HG03520 (cell line): ENCODE measurements around the gene POLR2J3.
A peak's percentile ranks its signal among the peaks of the same experiment; 100 is the strongest.
"Not testable (repeated sequence)": the region's sequence is repeated elsewhere in the genome, so short reads cannot be mapped to it uniquely, and the experiment has no call there.

ENCODE experiments used
- ATAC-seq: cut with Tn5 transposase; IDR thresholded peaks from one replicate; pipeline ENCODE4 v1.9.1; 2021; ENCODE audit warnings: mild to moderate bottlenecking, moderate library complexity; ENCODE audit not compliant: unreplicated experiment

POLR2J3 gene

DNA sequence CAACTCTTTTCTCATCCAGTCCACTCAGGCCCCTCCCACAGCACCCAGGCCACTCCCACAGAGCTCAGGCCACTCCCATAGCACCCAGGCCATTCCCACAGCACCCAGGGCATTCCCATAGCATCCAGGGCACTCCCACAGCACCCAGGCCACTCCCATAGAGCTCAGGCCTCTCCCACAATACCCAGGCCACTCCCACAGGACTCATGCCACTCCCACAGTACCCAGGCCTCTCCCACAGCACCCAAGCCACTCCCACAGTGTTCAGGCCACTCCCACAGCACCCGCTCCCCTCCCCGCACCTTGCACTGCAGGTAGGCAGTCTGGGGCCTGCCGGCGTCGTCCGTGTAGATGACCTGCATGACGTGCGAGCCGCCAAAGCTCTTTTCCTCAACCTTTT, 17.5 kb upstream of the POLR2J3 start:
- peak; percentile 44 for ATAC-seq

DNA sequence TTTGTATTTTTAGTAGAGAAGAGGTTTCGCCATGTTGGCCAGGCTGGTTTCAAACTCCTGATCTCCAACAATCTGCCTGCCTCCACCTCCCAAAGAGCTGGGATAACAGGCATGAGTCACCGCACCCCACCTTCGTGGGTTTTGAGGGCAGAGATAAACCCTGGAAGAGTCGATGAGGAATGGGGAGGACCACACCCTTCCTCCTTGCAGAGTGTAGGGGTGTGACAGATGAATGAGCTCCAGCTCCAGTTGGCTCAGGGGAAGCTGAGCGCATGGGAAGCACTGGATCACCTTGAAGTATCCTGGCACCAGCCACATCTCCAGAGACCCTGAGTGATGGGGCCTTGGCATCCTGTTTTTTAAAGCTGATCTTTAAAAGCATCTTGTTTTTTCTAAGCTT, 11.1 kb upstream of the POLR2J3 start:
- ATAC-seq, result not testable (repeated sequence)

DNA sequence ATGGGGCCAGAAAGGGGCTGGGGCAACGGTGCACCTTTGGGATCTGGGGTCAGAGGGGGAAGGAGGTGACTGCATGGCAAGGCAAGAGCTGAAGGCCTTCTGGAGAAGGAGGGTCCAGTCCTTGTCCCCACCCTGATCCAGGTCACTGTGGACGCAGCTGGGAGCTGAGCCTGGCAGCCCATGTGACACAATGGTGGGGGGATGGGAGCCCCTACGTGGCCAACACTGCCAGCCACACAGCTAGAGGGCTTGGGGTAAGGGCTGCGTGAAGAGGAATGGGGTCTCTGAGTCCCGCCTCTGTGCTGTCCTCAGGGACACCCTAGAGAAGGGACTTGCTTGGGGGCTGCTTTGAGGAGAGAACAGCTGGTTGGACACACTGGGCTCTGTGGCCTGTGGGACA, 9.3 kb upstream of the POLR2J3 start:
- not testable (repeated sequence) for ATAC-seq

DNA sequence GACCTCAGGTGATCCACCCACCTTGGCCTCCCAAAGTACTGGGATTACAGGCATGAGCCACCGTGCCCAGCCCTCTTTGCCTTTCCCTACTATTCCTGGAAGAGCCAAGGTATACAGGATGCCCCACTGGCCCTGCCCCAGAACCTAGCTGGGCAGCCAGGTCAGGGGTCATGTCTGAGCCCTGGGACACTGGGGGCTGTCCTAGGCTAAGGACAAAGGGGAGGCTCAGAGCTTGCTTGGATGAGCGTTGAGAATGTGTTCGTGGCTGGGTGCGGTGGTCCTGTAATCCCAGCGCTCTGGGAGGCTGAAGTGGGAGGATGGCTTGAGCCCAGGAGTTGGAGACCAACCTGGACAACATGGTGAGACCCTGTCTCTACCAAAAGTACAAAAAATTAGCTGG, 6.1 kb upstream of the POLR2J3 start:
- not testable (repeated sequence) for ATAC-seq

DNA sequence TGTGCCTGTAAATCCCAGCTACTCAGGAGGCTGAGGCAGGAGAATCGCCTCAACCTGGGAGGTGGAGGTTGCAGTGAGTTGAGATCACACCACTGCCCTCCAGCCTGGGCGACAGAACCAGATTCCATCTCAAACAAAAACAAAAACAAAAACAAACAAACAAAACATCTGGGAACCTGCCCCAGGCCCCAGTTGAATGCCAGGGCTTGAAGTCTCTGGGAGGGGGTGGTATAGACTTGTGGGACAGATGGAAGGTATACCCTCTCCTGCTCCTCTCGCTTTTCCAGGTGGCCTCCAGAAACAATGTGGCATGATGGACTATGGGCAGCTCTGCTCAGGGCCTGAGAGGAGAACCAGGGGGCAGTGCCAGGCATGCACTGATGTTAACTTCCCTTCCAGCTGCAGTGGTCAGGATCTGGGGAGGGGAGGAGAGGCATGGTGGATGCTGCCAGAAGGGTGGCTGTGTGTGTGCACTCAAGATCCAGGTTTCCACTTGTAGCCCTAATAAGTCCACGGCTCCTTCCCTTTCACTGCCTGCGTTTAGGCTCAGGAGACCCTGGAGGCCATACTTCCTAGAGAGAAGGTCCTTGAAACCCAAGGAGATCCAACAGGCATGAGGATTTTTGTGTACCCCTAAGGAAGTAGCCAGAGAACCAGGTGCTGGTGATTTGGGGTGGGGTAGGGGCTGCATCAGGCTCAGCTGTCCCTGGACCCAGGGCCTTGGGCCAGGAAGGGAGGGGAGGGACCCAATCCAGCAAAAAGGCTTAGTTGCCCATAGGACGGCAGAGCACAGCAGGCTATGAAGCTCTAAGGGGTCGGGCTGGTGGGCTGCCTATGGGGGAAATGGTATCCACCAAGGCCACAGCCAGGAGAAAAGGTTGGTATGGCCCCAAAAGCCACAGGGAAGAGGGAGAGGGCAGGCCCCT, 5.2 kb upstream of the POLR2J3 start:
- ATAC-seq, result not testable (repeated sequence)

- not testable (repeated sequence) for ATAC-seq
These were observed 4.0 kb upstream of the POLR2J3 start for GRCh38 chr7:102576363-102576762.

DNA sequence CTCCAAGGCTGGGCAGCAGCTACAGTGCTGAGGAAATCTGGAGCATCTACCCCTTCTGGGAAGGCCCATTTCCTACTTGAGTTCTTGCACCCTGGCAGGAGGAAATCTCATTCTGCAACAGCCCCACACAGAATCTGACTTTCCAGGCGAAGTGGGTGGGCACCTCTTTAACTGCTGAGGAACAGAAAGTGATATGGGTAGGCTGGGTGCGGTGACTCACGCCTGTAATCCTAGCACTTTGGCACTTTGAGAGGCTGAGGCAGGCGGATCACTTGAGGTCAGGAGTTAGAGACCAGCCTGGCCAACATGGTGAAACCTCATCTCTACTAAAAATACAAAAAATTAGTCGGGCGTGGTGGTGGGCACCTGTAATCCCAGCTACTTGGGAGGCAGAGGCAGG, 2.2 kb upstream of the POLR2J3 start:
- not testable (repeated sequence) for ATAC-seq

DNA sequence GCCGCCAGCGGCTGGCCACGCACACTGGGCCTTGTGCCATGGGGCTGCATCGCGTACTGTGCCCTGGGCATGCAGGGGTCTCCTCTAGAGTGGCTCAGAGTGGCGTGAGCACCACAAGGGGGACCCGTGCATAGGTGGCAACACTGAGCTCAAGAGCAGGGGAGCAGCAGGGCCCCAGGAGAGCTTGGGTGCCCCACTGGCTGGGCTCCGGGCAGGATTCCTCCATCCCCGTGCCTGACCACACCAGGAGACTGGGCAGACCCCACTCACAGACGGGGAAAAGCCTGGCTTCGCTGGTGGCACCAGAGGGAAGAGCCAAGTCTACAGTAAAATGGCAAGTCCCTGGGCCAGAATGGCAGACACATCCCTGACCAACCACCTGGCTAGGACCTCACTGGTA, 3.8 kb downstream of the POLR2J3 start:
- ATAC-seq, result not testable (repeated sequence)

- not testable (repeated sequence) for ATAC-seq
These were observed 21.5 kb downstream of the POLR2J3 start, which contains the start of gene SPDYE2 for GRCh38 chr7:102550808-102551422. Gene SPDYE2 (plus strand): TSS chr7:102551226. CDS start chr7:102553256, 2,030 bp downstream.

DNA sequence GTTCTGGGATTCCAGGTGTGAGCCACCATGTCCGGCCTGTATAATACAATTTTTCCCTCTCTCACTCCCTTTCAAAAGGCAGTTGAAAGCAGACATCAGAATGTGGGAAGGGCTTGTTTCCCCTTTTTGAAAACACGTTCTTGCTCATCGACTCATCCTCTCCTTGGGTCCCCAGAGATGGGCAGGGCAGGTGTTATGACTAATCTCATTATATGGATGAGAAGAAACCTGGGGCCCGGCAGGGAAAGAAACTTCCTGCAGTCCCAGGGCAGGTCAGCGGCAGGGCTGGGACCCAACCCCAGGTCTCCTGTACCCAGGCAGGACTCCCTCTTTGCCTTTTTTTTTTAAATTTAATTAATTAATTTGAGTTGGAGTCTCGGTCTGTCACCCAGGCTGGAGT, 26.0 kb downstream of the POLR2J3 start:
- ATAC-seq, result peak; percentile 70

- ATAC-seq, result not testable (repeated sequence)
These were observed 27.1 kb downstream of the POLR2J3 start for GRCh38 chr7:102545288-102545687.

GRCh38 chr7:102544372-102544771, 28.0 kb downstream of the POLR2J3 start:
- ATAC-seq, result not testable (repeated sequence)

DNA sequence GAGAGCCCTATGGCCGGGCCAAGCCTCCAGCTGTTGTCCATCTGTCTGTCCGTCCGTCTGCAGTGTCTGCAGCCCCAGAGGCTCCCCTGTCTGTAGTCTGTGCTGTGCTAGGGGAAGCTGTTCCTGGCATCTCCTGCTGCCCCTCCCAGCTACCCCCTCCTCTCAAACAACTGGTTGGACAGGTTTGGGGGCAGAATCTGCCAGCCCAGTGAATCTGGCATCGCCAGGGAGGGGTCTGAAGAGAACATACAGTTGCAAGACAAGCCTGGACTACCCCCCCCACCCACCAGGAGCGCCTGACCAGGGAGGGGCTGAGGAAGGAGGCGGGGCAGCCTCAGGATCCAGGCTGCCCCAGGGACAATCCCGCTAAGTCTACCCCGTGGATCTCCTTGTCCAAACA, 28.8 kb downstream of the POLR2J3 start, which contains the start of gene UPK3BL2:
Gene UPK3BL2, minus strand, starts transcription at position 101 of the 400 bp plus-strand sequence. Its CDS starts 60 bp downstream, at position 41.
- not testable (repeated sequence) for ATAC-seq

DNA sequence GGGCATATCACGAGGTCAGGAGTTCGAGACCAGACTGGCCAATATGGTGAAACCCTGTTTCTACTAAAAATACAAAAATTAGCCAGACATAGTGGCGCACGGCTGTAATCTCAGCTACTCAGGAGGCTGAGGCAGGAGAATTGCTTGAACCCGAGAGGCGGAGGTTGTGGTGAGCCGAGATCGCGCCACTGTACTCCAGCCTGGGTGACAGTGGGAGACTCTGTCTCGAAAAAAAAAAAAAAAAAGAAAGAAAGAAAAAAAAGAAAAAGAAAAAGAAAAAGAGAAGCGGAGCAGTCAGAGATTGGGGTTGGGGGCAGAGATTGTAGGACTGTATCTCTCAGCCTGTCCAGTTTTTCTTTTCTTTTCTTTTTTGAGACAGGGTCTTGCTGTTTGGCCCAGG, 29.6 kb downstream of the POLR2J3 start:
- not testable (repeated sequence) for ATAC-seq

- not testable (repeated sequence) for ATAC-seq
These were observed 30.3 kb downstream of the POLR2J3 start for GRCh38 chr7:102542083-102542482.

DNA sequence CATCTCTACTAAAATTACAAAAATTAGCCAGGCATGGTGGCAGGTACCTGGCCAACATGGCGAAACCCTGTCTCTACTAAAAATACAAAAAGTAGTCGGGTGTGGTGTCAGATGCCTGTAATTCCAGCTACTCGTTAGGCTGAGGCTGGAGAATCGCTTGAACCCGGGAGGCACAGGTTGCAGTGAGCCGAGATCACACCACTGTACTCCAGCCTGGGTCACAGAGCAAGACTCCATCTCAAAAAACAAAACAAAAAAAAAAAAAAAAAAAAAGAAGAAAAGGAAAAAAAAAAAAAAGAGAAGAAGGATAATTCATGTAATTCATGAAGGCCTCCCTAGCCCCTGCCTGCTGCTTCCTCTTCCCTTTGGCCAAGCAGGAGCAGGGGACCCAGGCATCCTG, 31.8 kb downstream of the POLR2J3 start:
- not testable (repeated sequence) for ATAC-seq

DNA sequence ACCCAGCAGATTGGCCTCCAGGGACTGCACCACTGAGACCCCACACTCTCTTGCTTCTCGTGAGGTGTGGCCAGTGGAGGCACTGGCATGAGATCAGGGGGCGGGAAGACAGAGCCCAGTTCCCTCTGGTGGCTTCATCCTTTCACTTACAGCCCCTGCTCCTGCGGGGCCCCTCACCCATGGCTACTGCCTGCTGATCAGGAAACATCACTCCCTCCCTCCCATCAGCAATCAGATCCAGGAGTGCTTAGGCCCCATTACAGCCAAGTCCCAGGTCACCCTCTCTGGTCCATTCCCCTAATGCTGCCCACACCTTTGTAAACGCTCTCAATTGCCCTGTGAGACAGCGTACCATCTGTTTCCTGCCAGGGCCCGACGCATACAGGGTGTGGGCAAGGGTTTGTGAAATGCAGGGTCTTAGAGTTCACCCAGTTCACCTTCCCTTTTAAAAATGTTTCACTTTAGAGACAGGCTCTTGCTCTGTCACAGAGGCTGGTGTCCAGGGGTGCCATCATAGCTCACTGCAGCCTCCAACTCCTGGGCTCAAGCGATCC, 37.2 kb downstream of the POLR2J3 start:
- ATAC-seq, result not testable (repeated sequence)

GRCh38 chr7:102532127-102532526, 40.3 kb downstream of the POLR2J3 start:
- not testable (repeated sequence) for ATAC-seq

DNA sequence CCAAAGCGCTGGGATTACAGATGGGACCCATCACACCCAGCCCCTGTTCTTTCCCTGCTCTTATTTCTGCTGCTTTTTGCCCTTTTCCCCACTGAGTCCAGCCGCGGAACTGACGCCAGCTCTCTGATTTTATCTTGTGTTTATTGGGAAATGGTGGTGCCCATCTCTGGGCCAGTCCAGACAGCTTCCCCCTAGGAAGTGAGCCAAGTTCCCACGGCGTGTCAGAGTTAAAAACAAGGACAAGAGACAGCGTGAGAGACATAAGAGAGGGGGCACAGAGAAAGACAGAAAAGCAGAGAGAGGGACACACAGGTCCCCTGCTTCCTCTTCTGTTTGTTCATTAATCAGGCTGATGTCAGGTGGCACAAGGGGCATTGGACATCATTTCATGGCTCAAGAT, 40.8 kb downstream of the POLR2J3 start:
- ATAC-seq, result not testable (repeated sequence)

DNA sequence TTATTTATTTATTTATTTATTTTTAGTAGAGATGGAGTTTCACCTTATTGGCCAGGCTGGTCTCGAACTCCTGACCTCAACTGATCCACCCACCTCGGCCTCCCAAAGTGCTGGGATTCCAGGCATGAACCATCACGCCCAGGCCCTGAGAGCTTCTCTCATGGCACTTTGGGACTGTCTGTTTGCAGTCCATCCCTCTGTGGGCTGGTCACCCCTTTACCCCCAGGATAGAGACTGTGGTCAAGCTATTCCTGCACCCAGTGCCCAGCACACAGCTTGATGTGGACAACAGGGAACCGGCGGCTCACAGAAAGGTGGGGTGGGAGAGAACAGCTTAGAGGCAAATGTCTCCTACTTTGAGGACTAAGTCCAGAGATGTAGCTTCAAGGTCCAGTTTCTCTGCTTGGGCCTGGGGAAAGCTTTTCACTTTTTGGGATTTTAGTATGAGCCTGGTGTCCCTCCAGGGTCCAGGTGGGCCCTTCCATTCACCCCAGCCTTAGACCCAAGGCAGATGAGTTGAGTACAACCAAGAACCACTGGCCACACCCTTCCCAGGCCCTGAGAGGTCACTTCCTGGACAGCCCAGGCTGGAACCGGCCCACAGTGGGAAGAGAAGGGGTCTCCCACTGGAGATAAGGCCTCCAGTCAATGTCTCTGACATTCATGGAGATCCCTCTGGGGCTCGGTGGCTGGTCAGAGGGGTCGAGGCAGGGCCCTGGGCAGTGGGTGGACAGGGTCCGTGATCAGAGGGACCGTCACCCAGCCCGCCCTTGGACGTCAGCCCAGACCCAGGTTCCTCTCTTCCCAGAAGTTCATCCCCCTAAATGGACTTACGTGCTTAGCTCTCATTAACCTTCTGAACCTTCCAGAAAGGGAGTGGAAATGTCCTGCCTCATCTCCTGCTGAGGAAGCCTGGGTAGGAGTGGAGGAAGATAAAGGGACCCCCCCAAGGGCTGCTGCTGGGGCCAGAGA, 44.3 kb downstream of the POLR2J3 start:
- ATAC-seq, result not testable (repeated sequence)
